ENCODE results near the gene DAPP1. TPM values are rescaled to one million over a fixed set of nuclear protein-coding genes. Genes with fewer than 3 reads are reported as not detected.
"Not testable (repeated sequence)": the region's sequence is repeated elsewhere in the genome, so short reads cannot be mapped to it uniquely, and the experiment has no call there.

The DAPP1 gene
- total RNA-seq (10 to 100 TPM; 24.5 to 50.4 TPM), total RNA-seq (38.0 to 51.0 reads per million in 2 donors)

- Mint-ChIP-seq H3K4me1 (peaks cover 47% of the 10 kb centered on the region), H3K4me3 (peak within 1 kb of the TSS; percentile 94), H3K27me3 (no peaks in the 10 kb centered on the region), H3K36me3 (ENCODE audit: low read depth) (peaks cover 2% of the 10 kb centered on the region), H3K27ac (peak within 1 kb of the TSS; percentile 95)
- DNase-seq, result peak; percentile 43 to 63 (median 58)
- ATAC-seq, result peak; percentile 95
- no peaks in the 10 kb centered on the region for H3K9me3 ChIP-seq (ENCODE audit: control insufficient read depth, low read length, poor library complexity, severe bottlenecking)
These were observed at the start of gene DAPP1 for GRCh38 chr4:99816545-99817308. Gene DAPP1, plus strand, starts transcription at chr4:99816827. Its CDS starts 87 bp downstream, at chr4:99816914.

DNA sequence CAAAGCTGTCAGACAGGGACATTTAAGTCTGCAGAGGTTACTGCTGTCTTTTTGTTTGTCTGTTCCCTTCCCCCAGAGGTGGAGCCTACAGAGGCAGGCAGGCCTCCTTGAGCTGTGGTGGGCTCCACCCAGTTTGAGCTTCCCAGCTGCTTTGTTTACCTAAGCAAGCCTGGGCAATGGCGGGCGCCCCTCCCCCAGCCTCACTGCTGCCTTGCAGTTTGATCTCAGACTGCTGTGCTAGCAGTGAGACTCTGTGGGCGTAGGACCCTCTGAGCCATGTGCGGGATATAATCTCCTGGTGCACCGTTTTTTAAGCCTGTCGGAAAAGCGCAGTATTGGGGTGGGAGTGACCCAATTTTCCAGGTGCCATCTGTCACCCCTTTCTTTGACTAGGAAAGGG lies 45.8 kb upstream of the DAPP1 start:
- H3K36me3 Mint-ChIP-seq (ENCODE audit: low read depth); H3K27ac Mint-ChIP-seq; ATAC-seq; H3K4me1 Mint-ChIP-seq; H3K4me3 Mint-ChIP-seq; DNase-seq; H3K9me3 ChIP-seq (ENCODE audit: control insufficient read depth, low read length, poor library complexity, severe bottlenecking): not testable (repeated sequence)
- peaks cover 10% of the 10 kb centered on the region for H3K27me3 Mint-ChIP-seq

- H3K4me1 Mint-ChIP-seq, result no peaks in the 10 kb centered on the region
- no peaks in the 10 kb centered on the region for H3K9me3 ChIP-seq (ENCODE audit: control insufficient read depth, low read length, poor library complexity, severe bottlenecking)
- DNase-seq (no peak), ATAC-seq (no peak)
- no peak overlapping the region for H3K27ac Mint-ChIP-seq
- H3K27me3 Mint-ChIP-seq, result peaks cover 18% of the 10 kb centered on the region
- H3K4me3 Mint-ChIP-seq, result no peak overlapping the region
- H3K36me3 Mint-ChIP-seq (ENCODE audit: low read depth), result no peaks in the 10 kb centered on the region
These were observed 32.7 kb upstream of the DAPP1 start for GRCh38 chr4:99783940-99784339.

- Mint-ChIP-seq H3K36me3 (ENCODE audit: low read depth) (no peaks in the 10 kb centered on the region), H3K4me1 (no peaks in the 10 kb centered on the region), H3K4me3 (no peak overlapping the region), H3K27ac (no peak overlapping the region), H3K27me3 (peaks cover 27% of the 10 kb centered on the region)
- no peak for DNase-seq
- no peaks in the 10 kb centered on the region for H3K9me3 ChIP-seq (ENCODE audit: control insufficient read depth, low read length, poor library complexity, severe bottlenecking)
- no peak for ATAC-seq
These were observed 31.8 kb upstream of the DAPP1 start for GRCh38 chr4:99784842-99785241.

GRCh38 chr4:99790796-99791617 lies 25.6 kb upstream of the DAPP1 start:
- Mint-ChIP-seq H3K4me1 (peaks cover 2% of the 10 kb centered on the region), H3K27me3 (peaks cover 41% of the 10 kb centered on the region), H3K36me3 (ENCODE audit: low read depth) (no peaks in the 10 kb centered on the region), H3K4me3 (no peak overlapping the region), H3K27ac (no peak overlapping the region)
- H3K9me3 ChIP-seq (ENCODE audit: control insufficient read depth, low read length, poor library complexity, severe bottlenecking), result no peaks in the 10 kb centered on the region
- DNase-seq (no peak), ATAC-seq (no peak)

GRCh38 chr4:99800332-99801004 lies 16.2 kb upstream of the DAPP1 start:
- Mint-ChIP-seq H3K4me1 (peaks cover 2% of the 10 kb centered on the region), H3K27me3 (peaks cover 73% of the 10 kb centered on the region), H3K4me3 (no peak overlapping the region), H3K27ac (no peak overlapping the region), H3K36me3 (ENCODE audit: low read depth) (peaks cover 2% of the 10 kb centered on the region)
- ATAC-seq (no peak), DNase-seq (no peak)
- H3K9me3 ChIP-seq (ENCODE audit: control insufficient read depth, low read length, poor library complexity, severe bottlenecking), result no peaks in the 10 kb centered on the region

- Mint-ChIP-seq H3K4me1 (no peaks in the 10 kb centered on the region), H3K27ac (no peak overlapping the region), H3K27me3 (peaks cover 66% of the 10 kb centered on the region), H3K36me3 (ENCODE audit: low read depth) (peaks cover 2% of the 10 kb centered on the region), H3K4me3 (no peak overlapping the region)
- ATAC-seq (no peak), DNase-seq (no peak)
- H3K9me3 ChIP-seq (ENCODE audit: control insufficient read depth, low read length, poor library complexity, severe bottlenecking), result no peaks in the 10 kb centered on the region
These were observed 15.5 kb upstream of the DAPP1 start for GRCh38 chr4:99801005-99801699.

DNA sequence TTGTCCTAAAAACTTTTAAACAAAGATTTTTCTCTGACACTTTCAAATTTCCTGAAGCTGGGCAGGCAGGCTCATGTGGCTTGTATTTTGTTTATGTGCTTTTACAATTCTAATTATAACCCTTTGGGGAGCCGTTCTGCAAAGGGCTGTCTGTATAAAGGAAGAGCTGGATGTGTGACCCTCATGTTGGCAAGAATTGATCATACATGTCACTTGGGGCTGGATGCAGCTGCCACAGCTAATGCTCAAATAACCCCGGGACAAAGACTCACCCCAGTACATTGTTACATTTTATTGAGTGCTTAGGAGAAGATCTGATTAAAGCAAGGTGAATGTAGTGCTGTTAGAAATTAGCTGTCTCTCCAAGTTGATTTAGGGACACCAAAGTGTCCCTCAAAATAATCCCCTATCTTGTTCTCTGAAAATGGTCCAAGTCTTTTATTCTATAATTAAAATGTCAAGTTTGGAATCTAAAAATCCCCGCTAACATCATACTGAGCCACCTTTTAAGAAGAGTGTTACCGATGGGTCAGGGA lies 13.0 kb upstream of the DAPP1 start:
- no peak overlapping the region for H3K4me3 Mint-ChIP-seq
- no peak for ATAC-seq
- H3K36me3 Mint-ChIP-seq (ENCODE audit: low read depth), result no peaks in the 10 kb centered on the region
- peaks cover 61% of the 10 kb centered on the region for H3K27me3 Mint-ChIP-seq
- H3K4me1 Mint-ChIP-seq, result peaks cover 5% of the 10 kb centered on the region
- DNase-seq, result no peak
- no peak overlapping the region for H3K27ac Mint-ChIP-seq
- H3K9me3 ChIP-seq (ENCODE audit: control insufficient read depth, low read length, poor library complexity, severe bottlenecking), result no peaks in the 10 kb centered on the region

DNA sequence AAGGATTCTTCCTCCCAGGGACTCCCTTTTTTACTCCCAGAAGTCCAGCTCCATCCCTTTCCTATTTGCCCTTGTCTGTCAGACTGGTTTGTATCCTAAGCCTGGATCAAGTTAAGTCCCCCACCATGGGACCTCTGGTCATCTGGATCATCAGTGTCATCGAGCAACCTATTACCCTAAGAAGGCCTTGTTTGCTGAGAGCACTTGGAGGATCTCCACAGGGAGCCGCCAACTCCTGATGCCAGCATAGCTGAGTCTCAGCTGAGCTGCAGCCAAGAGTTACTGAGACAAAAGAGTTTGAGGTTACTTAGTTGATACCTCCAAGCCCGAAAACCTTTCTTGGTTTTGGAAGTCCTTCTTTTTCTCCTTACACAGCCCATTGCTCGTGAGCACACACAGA lies 10.1 kb upstream of the DAPP1 start:
- DNase-seq (no peak), ATAC-seq (no peak)
- H3K9me3 ChIP-seq (ENCODE audit: control insufficient read depth, low read length, poor library complexity, severe bottlenecking), result no peaks in the 10 kb centered on the region
- no peaks in the 10 kb centered on the region for H3K36me3 Mint-ChIP-seq (ENCODE audit: low read depth)
- H3K4me1 Mint-ChIP-seq, result peaks cover 5% of the 10 kb centered on the region
- no peak overlapping the region for H3K4me3 Mint-ChIP-seq
- peaks cover 43% of the 10 kb centered on the region for H3K27me3 Mint-ChIP-seq
- H3K27ac Mint-ChIP-seq, result no peak overlapping the region

GRCh38 chr4:99807666-99808065 lies 9.0 kb upstream of the DAPP1 start:
- H3K27ac Mint-ChIP-seq, result no peak overlapping the region
- DNase-seq, result no peak
- no peaks in the 10 kb centered on the region for H3K36me3 Mint-ChIP-seq (ENCODE audit: low read depth)
- no peak overlapping the region for H3K4me3 Mint-ChIP-seq
- ATAC-seq, result no peak
- H3K27me3 Mint-ChIP-seq, result peaks cover 35% of the 10 kb centered on the region
- no peaks in the 10 kb centered on the region for H3K9me3 ChIP-seq (ENCODE audit: control insufficient read depth, low read length, poor library complexity, severe bottlenecking)
- H3K4me1 Mint-ChIP-seq, result peaks cover 8% of the 10 kb centered on the region

DNA sequence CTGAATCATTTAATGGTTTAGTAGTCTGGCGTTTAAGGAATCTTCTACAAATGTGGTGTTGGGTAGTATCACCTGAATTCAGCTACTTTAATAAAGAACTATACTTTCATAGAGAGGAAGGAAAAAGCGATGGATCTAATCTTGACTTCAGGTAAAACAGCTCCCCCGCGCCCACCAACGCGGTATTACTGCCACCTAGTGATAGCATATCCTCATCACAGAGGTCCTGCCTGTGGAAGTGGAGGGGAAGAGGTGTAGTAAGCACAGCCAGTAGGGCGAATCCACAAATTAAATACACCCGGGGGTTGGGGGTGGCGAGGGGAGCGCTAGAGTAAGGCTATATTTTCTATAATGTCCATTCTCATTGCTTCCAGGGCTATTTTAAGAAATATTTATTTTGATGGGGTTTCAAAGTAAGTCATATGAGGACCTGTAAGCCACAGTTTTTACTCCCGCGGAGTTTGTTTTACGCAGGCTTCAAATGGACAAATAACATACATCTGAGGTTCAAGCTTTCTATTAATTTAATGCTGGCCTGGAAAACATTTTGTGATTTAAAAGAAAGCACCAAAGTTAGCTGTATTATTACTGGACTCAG lies 8.3 kb upstream of the DAPP1 start:
- no peaks in the 10 kb centered on the region for H3K36me3 Mint-ChIP-seq (ENCODE audit: low read depth)
- no peak overlapping the region for H3K27ac Mint-ChIP-seq
- no peak overlapping the region for H3K4me3 Mint-ChIP-seq
- DNase-seq (peak; percentile 43 to 56 (median 43)), ATAC-seq (peak; percentile 97)
- H3K4me1 Mint-ChIP-seq, result peaks cover 8% of the 10 kb centered on the region
- peaks cover 30% of the 10 kb centered on the region for H3K27me3 Mint-ChIP-seq
- no peaks in the 10 kb centered on the region for H3K9me3 ChIP-seq (ENCODE audit: control insufficient read depth, low read length, poor library complexity, severe bottlenecking)

DNA sequence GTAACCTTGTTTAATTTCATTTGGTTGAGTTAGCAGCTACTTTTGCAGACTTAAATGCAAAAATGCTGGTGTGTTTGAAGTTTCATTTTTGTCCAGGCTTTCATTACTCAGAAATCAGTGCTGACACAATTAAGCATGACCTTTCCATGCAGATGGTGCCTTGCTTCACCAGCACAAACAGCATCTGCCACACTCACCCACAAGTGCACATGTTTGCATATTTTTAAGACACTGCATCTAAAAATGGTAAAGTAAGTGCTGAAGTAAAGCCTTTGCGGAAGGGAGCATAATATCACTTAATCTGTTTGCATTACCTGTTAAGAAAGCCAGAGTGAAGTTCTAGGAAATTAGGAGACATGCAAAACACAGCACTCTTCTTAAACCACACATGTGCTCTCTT lies 7.3 kb upstream of the DAPP1 start:
- Mint-ChIP-seq H3K27ac (no peak overlapping the region), H3K4me1 (peaks cover 8% of the 10 kb centered on the region), H3K4me3 (no peak overlapping the region), H3K36me3 (ENCODE audit: low read depth) (no peaks in the 10 kb centered on the region), H3K27me3 (peaks cover 24% of the 10 kb centered on the region)
- no peak for ATAC-seq
- H3K9me3 ChIP-seq (ENCODE audit: control insufficient read depth, low read length, poor library complexity, severe bottlenecking), result no peaks in the 10 kb centered on the region
- DNase-seq, result no peak
